HG03097 (cell line): ENCODE results near the gene CHST15.

Source experiments
- ATAC-seq: cut with Tn5 transposase; IDR thresholded peaks from one replicate; pipeline ENCODE4 v1.9.1; 2021; ENCODE audit not compliant: unreplicated experiment, low FRiP score

CHST15 gene

DNA sequence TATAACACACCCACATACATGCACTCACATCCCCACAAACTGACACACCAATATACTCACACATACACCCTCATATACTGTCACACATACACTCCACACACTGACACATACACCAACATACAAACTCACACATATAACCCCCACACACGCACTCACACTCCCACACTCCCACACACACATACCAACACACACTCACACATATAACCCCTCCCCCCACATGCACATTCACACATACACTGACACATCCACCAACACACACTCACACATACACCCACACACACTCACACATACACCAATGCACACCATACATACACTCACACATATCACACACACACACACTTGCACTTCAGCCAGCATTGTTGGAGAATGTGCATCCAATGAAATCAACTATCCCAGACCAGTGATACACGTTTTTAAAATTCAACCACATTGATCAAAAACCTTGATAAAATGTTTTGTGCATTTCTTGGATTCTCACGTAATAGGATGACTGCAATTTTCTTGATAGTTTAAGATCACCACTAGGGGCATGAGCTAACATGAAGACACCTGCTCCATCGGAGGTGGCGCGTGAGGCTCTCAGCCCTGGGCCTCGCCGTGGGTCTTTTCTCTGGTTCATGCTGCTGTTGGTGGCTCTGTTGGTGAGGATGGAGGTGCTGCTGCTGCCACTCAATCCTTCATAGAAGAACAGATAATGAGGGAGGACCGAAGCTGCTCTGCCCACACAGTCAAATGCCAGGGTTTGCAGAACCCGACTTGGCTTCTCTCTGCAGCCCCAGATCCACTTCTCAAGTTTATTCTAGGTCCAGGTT lies 32.1 kb upstream of the CHST15 start:
- no peak for ATAC-seq

DNA sequence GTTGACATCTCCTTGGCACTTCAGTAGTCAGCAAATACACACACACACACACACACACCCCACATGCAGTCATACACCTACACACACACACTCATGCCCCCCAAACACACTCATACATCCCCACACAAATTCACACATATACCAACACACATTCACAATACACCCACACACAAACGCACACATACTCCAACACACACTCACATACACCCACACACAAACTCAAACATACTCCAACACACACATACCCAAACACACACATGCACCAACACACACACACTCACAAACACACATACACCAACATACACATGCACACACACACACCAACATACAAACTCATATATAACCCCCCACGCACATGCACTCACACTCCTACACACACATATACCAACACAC lies 31.4 kb upstream of the CHST15 start:
- no peak for ATAC-seq

- peak; percentile 51 for ATAC-seq
Observed at GRCh38 chr10:124124123-124124768, 30.8 kb upstream of the CHST15 start.

DNA sequence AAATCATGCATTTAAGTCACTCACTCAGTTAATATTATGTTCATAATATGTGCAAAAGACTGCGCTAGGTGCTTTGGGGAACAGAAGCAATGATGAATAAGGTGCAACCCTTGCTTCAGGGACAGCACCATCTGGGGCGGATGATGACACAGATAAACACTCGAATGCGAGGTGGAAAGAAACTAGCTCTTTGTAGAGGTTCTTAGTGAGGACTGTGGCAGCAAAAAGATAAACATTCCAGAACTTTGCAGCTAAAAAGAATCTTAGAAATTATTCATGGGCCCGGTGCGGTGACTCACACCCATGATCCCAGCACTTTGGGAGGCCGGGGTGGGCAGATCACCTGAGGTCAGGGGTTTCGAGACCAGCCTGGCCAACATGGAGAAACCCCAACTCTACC lies 29.8 kb upstream of the CHST15 start:
- no peak for ATAC-seq

- ATAC-seq: no peak
Observed at GRCh38 chr10:124122211-124122610, 28.8 kb upstream of the CHST15 start.

- ATAC-seq: no peak
Observed at GRCh38 chr10:124120410-124121061, 27.1 kb upstream of the CHST15 start.

DNA sequence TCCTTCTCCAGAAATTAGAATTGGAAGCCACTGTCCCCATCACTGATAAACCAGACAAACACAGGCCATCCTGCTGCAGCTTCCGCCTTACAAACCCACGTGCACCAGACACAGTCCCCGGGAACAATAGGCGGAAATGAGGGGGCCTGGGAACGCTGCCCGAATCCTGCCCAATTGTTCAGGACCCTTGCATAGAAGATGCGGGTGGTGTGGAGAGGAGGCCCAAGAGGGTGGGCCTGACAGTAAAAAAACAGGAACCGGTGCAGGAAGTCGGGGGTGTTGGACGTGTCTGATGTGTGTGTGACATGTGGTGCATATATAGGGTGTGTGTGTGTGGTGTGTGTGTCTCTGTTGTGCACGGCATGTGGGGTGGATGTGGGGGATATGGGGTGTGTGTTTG lies 26.5 kb upstream of the CHST15 start:
- no peak for ATAC-seq

- ATAC-seq: no peak
Observed at GRCh38 chr10:124119216-124119615, 25.8 kb upstream of the CHST15 start.

GRCh38 chr10:124117833-124118232 lies 24.4 kb upstream of the CHST15 start:
- ATAC-seq: no peak

DNA sequence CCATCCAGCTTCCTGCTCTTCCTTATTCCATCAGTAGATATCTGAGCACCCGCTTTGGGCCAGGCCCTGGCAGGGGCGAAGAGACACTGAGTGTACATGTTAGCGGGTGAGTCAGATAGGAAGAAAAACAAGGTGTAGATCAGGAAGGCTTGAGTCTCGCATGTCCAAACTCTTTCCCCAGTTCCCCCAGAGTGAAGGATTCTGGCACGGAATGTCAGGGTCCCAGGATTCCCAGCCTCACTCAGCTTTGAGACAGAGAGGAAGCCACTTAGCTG lies 24.1 kb upstream of the CHST15 start:
- no peak for ATAC-seq

DNA sequence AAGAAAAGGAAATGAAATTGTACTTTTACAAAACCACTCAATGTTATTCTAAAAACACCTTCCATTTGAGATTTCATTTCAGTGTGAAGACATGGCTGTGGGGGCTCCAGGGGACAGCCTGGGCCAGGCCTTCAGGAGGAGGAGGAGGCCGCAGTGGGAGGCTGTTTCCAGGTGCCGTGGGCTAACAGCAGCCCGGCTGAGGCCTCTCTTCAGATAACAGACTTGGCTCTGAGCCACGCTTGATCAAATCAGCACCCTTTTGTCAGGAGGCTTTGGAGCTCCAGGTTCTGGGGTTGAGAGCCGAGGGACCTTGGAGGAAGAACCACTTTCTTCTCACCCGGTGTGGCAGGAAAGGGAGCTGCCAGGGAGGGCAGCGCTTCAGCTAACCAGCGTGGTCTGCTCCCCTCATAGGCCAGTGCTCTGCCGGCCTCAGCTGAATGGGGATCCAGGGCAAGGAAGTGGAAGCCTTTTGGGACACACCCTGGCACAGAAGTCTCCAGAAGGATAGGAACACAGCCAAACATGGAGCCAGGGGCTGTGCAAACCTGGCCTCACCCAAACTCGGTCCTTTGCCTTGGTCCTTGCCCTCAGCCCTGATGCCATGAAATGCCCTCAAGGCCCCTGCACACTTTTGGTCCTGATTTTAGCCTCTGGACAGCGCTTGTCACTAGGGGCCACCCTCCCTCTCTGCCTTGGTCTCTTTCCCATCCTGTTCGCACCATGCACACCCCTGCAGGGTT lies 23.5 kb upstream of the CHST15 start:
- no peak for ATAC-seq

DNA sequence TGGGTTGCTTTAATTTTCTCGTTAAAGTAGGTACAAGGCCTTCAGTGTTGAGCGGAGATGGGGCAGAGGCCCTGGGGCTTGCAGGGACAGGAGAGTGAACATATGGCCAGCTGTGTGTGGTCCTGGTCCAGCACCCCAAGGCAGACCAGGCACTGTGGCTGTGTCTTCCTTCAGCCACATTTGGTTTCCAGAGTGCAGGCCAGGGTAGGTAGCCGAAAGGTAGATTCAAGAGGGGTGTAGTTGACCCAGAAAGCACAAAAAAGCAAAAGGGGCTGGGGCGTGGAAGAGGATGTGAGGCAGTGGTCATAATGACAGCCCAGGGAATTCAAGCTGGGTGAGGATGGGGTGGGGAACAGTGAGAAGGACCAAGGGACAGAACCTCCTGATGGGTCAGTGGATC lies 21.3 kb upstream of the CHST15 start:
- no peak for ATAC-seq

GRCh38 chr10:124112891-124113580 lies 19.6 kb upstream of the CHST15 start:
- no peak for ATAC-seq

DNA sequence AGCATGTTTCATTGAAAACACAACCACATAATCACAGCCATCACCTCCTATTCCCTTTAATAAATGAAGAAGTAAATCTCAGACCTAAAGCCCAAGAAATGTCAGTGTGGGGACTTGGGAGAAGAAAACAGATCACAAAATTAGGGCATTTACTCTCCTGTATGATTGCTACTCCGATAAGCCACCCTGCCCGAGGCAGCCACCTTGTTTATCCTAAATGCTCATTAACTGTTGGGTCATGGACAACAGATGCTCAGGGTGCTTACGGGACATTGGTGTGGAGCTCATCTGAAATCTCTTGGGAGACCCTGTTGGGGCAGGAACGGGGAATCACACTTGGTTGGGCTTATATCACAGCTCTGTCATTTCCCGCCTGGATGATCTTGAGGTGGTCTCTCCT lies 17.5 kb upstream of the CHST15 start:
- ATAC-seq: no peak

- ATAC-seq: no peak
Observed at GRCh38 chr10:124109261-124109660, 15.9 kb upstream of the CHST15 start.

DNA sequence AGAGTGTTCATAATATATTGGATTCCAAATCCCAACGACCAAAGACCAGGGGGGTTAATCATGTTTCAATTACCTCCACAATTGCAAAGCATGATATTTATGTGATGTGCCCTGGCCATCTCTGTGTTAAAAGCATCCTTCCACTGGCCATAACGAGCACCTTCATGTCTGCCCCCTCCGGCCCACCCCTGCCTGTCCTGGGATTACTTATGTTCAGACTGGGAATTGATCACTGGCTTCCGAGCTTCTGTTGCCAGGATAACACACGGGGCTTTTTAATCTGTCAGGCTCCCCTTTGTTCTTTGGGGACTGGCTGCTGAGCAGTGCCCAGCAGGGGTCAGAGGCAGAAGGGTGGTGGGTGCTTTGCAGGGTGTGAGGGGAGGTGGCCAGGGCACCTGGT lies 13.7 kb upstream of the CHST15 start:
- ATAC-seq: no peak

GRCh38 chr10:124106241-124106879 lies 13.0 kb upstream of the CHST15 start:
- peak; percentile 67 for ATAC-seq

DNA sequence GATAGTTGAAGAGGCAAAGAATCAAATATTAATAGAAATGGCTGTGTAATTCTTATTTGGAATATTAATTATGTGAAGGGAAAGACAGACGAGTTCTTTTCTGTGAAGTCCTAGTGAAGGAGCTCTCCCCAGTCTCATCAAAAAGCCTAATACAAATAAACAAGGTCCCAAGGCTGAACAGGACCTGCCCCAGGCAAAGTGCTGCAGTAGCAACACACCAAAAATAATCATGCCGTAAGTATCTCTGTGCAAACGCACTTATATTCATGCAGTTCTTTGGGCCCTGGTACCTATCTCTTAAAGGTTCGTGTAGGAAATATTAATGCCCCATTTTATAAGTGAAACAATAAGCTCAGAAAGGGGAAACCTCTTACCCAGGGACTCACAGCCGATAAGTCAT lies 12.2 kb upstream of the CHST15 start:
- ATAC-seq: no peak

GRCh38 chr10:124105045-124105444 lies 11.6 kb upstream of the CHST15 start:
- ATAC-seq: no peak

GRCh38 chr10:124104011-124104627 lies 10.7 kb upstream of the CHST15 start:
- ATAC-seq: no peak
